HG02759 (cell line): ENCODE measurements around the gene QKI.
"Not testable (repeated sequence)": the region's sequence is repeated elsewhere in the genome, so short reads cannot be mapped to it uniquely, and the experiment has no call there.

Experiments used
- ATAC-seq: cut with Tn5 transposase; IDR thresholded peaks from one replicate; pipeline ENCODE4 v1.9.1; 2021; ENCODE audit warnings: mild to moderate bottlenecking, moderate library complexity; ENCODE audit not compliant: unreplicated experiment

QKI gene

GRCh38 chr6:163438298-163438939 lies 23.9 kb downstream of the QKI start:
- ATAC-seq: no peak

- ATAC-seq: peak; percentile 62
These were observed 24.4 kb downstream of the QKI start for GRCh38 chr6:163438940-163439335.

GRCh38 chr6:163439390-163439789 lies 24.9 kb downstream of the QKI start:
- ATAC-seq: not testable (repeated sequence)

GRCh38 chr6:163439997-163440396 lies 25.5 kb downstream of the QKI start:
- no peak for ATAC-seq

GRCh38 chr6:163442336-163442735 lies 27.8 kb downstream of the QKI start:
- ATAC-seq: no peak

DNA sequence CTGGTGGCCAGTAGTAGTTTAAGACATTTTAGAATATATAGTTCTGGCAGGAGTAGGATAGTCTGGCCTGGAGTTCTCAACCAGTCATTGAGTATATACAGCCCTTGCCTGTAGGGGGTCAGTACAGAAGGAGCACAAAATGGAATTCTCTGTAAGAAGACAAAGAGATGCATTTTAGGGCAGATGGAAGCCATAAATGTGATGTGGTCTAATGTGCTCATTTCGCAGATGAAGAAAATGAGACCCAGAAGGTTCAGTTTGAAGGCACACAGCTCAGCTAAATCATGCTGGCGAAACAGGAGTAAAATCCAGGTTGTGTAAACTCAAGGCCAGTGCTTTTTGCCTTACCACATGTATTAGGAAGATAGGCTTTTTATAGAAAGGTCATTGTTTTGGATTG lies 29.6 kb downstream of the QKI start:
- no peak for ATAC-seq

- ATAC-seq: no peak
These were observed 32.0 kb downstream of the QKI start for GRCh38 chr6:163446549-163446948.

GRCh38 chr6:163449076-163449475 lies 34.6 kb downstream of the QKI start:
- ATAC-seq: no peak

GRCh38 chr6:163454425-163454824 lies 39.9 kb downstream of the QKI start:
- no peak for ATAC-seq

DNA sequence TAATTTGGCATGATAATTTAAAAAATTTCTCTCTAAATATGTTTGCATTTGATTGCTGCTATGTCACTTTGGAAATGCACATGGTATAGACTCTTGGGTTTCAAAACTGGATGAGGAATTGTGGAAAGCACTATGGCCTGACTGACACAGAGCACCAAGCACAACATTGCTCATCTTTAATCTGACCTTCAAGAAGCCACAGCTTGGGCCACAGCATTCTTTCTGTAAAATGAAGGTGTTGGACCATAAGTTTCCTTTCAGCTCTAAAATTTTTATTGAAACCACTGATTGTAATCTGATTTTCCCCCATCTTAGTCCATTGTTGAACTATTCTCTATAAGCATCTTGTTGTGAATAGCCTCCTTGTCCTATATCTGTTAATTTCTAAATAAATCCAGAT lies 41.0 kb downstream of the QKI start:
- ATAC-seq: no peak

- ATAC-seq: no peak
These were observed 43.4 kb downstream of the QKI start for GRCh38 chr6:163457637-163458561.

DNA sequence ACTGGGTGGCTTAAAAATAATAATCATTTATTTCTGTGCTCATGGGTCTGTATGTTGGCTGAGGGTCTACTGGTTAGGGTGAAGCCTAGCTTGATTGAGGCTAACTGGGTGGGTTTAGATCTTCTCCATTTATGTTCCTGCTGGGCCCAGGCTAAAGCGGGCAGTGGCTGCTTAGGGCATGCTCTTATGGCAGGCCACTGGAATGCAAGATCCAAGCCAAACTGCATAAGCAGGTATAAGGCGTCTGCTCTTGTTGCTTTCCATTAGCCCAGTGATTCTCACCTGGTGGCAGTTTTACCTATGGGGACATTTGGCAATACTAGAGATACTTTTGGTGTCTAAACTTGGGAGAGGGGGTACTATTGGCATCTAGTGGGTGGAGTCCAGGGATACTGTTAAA lies 44.5 kb downstream of the QKI start:
- no peak for ATAC-seq

GRCh38 chr6:163459536-163459935 lies 45.0 kb downstream of the QKI start:
- ATAC-seq: no peak

- peak; percentile 83 for ATAC-seq
These were observed 45.8 kb downstream of the QKI start for GRCh38 chr6:163460307-163460782.

- ATAC-seq: no peak
These were observed 47.2 kb downstream of the QKI start for GRCh38 chr6:163461696-163462095.

DNA sequence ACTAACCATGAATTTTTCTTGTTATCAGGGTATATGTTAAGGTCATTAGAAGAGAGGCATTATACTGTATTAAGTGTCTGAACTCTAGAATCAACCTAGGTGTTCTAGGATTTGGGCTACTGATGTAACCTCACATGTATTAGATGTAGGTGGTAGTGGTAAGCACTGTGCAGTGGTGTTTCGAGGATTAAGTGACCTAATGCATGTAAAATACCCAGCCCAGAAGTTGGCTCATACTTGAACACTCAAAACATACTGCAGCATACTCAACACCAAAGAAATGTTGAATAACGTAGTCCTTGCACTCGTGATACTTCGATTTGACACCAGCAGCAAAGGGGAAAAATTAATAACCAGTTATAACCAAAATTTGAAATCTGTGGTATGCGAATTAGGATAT lies 48.7 kb downstream of the QKI start:
- no peak for ATAC-seq

- ATAC-seq: no peak
These were observed 49.3 kb downstream of the QKI start for GRCh38 chr6:163463795-163464194.

DNA sequence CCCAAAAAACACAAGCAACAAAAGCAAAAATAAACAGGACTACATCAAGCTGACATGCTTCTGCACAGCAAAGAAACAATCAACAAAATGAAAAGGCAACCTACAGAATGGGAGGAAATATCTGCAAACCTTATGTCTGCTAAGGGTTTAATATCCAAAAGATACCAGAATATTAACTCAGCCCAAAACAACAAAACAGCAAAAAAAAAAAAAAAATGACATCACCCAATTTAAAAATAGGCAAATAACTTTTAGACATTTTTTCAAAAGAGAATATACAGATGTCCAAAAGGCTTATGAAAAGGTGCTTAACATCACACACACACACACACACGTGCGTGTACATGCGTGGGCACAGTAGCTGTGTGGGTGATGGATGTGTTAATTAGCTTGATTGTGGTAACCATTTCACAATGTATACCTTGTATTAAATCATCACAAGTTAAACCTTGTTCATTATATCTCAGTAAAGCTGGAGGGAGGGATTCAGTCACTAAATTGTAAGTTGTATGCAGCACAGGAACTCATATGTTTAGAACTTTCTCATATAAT lies 52.4 kb downstream of the QKI start:
- no peak for ATAC-seq

DNA sequence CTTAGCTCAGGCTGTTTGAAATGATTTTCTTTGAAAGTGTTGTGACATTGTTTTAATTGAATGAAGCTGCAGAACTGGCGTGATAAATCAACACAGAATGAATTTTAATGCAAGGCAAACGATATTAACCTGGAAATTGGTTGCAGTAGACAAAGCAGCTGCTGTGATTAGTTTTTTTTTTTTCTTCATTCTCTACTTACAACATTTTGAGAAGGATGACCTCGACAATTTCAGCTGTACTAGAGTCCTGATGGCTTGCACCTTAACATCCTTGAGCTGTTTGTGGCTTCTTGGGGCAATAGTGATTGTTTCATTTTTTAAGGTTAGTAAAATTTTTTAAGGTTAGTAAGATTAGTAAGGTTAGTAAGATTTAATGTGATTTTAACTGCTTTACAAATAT lies 54.2 kb downstream of the QKI start:
- no peak for ATAC-seq

GRCh38 chr6:163469459-163469985 lies 55.0 kb downstream of the QKI start:
- ATAC-seq: no peak

- ATAC-seq: no peak
These were observed 56.1 kb downstream of the QKI start for GRCh38 chr6:163470611-163471010.

- no peak for ATAC-seq
These were observed 60.1 kb downstream of the QKI start for GRCh38 chr6:163474581-163474980.
